NCI-H1105 treated with DMSO at 0.1 percent for 48 hours (cell line): ENCODE measurements around the gene SEMA5B.
A peak's percentile ranks its signal among the peaks of the same experiment; 100 is the strongest.

Experiments
- DNase-seq: peaks from one replicate; lab custom pipeline; 2025; lab: John Stamatoyannopoulos, UW

SEMA5B gene

DNA sequence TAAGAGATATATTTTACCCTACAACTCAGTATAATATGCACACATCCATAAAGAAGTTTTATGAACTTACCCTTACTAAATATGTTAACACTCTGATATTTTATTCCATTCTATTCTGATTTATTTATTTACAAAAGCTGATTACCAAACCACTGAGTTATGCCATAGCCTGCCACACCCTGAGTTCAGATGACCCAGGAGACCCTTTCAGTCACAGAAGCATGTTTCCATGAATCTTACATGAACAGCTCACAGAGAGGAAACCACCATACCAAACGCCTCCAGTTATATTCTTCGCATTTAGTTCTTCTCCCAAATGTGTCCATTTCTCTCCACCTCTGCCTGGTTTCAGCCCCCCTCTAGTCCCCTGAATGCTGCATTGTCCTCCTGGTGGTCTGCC, 103.5 kb downstream of the SEMA5B start:
- no peak for DNase-seq

DNA sequence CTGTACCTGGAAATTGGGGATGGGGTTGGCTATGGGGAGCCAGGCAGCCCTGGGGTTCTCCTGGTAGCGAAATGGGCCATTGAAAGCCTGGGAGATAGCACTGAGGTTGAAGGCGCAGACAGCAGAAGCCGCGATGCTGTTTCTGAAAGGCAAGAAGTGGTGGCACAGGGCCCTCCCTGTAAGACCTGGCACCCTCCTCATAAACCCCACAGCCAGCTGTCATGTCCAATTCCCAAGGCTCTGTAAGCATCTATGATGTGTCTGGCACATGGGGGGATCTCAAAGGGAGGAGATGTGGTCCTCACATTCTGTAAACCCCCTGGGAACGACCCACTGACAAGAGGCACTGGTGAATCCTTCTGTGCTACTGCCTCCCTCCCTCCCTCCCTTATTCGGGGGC, 104.0 kb downstream of the SEMA5B start:
- DNase-seq: no peak

DNA sequence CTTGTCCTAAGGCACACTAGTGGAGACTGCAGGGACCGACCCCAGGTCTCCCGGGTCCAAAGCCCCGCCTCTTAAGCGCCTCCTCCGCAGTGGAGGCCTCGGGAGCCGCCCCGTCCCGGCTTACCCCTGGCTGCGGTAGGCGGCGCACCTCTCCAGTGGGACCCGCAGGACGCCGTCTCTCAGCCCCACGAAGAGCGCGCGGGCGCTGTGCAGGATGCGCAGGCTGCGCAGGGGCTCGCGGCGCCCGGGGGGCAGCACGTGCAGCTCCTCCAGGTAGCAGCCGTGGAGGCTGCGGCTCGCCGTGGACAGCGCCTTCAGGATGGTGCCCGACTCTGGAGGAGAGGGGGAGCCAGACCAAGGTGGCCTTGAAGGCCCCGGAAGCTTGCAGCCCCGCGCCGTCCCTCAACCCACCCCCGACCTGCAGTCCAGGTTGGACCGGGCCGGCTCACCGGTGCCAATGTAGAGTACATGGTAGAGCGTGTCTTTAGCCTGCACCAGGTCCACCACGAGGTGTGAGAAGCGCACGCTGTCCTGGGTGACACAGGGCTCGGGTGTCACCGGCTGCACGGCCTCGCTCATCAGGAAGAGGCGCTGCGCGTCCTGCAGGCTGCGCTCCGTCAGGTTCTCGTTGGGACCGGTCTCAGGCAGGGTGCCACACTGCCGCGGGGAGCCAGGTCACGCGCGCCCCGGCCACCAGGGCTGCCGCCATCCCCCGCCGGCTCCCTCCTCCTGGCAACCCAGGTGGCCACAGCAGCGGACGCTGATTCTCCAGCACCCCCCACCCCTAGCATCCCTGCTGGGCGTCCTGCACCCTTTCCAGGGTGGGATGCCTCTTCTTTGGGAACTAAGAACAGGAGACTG, 105.5 kb downstream of the SEMA5B start:
- DNase-seq: peak; percentile 68

DNA sequence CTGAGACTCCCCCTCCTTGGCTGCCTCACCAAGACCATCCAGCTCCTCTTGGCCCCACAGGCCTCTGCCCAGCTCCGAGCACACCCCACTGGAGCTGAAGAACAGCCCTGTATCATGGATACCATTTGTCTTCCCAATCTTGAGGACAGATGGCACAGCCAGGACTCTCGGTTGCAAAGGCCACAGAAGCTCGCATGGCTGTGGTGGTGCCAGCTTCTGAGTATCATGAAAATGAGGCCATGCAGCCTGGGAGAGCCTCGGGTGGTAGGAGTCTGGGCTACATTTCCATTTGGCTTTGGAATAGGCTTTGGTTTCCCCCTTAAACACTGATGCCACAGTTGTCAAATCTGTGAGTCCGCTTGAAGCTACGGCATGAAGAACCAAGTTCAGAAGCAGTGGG, 106.6 kb downstream of the SEMA5B start:
- DNase-seq: no peak

DNA sequence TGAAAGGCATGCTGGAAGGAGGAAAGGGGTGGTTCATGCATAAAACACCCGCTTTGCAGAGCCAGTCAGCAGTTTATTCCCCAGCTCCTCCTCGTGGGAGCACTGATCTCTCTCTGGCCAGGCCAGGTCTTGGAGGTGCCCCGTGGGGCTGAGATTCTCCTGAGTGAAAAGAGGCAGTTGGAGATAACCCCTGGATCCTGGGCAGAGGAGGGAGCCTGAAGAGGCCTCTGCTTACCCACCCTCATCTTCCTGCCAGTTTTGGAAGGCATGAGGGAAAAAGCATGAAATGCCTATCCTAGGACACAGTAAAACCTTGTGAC, 108.3 kb downstream of the SEMA5B start:
- DNase-seq: no peak

DNA sequence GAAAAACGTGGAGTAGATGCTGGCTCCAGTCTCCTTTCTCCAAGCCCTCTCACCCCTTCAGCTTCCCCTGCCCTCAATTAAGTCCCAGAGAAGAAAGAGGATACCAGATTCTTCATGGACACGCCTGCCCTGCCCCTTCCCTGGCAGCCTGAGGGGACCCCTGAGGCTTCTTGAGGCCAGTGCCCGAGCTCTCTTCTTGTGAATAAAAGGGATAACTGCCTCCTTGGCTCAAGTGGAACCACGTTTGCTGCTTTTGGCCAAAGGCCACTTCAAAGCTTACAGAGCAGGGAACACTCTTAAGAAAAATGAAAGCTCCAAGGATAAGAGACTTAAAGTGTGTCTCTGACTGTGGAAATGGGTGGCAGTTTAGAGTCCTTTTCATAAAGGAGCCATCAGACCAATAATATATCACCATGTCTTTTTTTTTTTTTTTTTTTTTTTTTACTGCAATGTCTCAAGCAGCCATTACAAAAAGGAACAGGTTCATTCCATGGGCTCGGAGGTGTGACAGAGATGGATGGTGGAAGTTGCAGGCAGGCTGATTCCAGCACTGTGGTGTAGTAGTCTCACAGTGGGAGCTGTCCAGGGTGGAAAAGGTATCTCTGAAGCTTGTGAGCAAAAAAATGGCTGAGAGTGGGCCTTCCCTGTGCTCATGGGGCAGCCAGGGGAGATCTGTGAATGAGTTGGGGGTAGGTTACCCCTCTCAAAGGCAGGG, 108.8 kb downstream of the SEMA5B start:
- no peak for DNase-seq

DNA sequence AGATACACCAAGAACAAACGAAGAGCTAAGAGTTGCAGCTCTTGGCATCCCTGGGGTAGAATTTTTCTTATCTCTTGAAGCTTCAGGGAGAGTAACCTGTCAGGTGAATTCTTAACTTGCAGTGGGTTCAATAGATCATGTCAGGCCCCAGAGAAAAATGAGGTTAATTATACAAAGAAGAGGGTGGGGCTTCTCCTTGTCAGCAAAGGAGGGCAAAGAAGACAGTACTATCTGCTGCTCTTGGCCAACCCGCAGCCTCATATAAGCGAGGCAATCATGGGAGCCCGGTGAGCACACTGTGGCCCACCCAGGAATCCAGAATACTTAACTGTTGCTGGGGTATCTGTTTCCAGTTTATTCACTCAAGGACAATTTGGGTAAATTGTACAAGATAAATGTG, 110.2 kb downstream of the SEMA5B start:
- DNase-seq: no peak

DNA sequence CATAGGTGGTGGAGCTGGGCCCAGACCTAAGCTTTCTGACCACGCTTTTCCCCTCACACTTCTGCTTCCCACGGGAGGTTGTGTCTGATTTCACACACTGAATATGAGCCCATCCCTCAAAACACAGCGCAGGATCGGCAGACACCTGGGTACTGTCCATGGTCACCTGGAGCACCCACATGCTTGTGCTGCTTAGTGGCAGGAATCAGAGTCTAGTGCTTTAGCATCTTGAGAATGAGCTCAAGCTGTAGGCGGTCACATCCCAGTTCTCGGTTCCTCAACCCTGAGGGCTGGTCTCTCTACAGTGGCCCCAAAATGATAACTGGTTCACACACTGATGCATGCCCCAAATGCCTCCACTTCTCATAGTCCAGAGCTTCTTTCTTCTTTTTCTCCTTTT, 111.0 kb downstream of the SEMA5B start:
- no peak for DNase-seq

DNA sequence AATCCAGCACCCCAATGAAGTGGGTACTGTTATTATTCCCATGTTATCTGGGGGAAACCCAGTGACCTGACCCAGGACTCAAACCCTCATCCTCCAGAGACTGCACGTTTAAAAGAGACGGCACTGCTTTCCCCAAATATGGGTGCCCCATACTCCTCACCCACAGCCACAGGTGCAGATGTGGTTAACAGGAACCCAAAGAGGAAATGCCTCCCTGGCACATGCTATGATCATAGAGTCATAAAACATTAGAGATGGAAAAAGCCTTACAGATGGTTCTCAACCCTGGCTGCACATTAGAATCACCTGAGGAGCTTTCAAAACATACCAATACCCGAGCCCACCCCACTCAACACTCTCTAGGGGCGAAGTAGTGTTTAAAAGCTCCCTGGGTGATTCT, 111.5 kb downstream of the SEMA5B start:
- DNase-seq: no peak

DNA sequence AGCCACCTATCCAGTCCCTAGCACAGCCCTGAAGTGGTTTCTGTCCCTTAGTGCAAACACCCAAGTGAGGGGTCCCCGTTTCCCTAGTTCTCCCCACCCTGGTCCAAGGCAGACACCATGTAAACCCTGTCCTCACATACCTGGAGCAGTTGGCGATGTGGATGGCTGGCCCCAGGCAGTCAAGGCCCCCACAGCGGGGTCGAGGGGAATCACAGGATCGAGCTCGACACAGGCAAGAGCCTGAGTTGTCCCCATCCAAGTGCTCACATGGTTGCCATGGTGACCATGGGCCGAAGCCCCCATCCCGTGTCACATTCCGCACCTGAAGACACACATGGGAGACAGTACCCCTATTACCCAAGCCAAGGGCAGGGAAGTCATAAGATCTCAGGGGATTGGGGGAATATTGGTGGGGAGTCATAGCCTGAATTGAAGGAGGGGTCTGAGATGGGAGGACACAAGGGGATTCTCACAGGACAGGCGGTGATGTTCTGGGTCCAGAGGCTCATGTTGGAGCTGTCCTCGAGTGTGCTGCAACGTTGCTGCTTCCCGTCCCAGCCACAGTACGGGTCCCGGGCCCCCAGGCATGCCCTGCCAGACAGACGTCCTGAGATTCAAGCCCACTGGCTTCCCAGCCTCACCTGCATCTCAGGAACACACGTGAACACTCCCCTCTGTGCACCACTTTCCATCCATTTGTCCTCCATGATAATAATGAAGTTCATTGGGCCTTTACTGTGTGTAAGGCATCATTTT, 112.1 kb downstream of the SEMA5B start:
- DNase-seq: no peak

DNA sequence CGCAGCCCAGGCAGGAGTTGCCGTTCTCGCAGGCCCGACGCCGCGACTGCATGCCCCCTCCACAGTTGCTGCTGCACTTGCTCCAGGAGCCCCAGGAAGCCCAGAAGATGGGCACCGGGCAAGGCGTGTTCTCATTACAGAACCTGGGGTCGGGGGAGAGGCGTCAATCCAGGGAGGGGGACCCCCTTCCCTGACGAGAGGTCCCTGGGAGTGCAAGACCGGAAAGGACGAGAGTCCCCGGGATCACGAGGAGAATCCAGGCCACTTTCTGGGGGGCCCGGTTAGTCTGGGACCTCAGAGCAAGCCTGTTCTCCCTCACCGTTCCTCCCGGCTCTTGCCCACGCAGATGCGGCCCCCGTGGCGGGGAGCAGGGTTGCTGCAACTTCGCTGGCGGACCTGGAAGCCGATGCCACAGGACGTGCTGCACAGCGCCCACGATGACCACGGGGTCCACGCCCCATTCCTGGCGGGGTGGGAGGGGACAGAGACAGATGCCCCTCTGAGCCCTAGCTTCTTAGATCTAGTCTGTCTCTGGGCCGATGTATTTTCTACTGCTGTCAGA, 113.9 kb downstream of the SEMA5B start:
- DNase-seq: no peak

DNA sequence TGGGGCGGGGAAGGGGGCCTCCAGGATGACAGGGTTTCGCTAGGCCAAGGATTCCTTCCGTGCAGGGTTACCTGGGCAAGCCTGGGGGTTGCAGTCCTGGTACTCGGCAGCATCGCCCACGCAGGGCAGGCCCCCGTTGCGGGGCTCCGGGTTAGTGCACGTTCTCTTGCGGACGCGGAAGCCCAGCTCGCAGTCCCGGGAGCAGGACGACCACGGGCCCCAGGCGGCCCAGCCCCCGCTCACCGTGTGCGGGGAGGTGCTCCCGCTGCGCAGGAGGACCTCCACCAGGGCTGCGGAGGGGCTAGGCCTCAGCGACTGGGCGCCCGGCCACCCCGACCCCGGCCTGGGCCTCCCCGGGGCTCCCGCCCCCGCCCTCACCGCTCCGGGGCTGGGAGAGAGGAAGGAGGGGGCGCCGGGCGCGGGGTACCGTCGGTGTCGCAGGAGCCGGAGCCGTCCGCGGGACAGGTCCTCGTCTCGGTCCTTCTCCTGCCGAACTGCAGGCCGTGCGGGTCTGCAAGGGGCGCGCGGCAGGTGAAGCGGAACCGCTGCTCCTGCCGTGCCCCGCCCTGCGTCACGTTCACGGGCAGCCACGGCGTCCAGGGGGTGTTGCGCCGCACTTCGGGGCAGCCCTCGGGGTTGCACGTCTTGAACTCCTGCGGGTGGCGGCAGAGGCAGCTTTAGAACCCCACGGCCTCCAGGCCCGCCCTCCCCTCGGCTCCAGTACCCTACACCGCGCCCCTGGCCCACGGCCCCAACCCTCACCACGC, 114.6 kb downstream of the SEMA5B start:
- no peak for DNase-seq

DNA sequence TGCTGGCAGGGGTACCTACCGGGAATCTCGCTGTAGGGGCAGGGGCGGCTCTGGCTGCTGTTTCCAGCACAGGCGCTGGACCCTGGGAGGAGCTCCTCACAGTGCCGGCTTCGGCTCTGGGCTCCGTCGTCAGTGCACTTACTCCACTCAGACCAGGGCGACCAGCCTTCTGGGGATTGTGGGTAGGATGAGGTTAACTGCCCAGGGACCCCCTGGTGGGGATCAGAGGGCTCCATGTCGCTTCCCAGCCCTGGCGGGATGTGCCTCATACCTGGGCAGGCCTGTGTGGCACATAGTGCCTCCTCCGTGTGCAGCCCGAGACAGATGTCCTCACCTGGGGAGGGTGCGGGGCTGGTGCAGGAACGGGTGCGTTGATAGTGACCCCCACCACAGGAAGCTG, 115.7 kb downstream of the SEMA5B start:
- no peak for DNase-seq

DNA sequence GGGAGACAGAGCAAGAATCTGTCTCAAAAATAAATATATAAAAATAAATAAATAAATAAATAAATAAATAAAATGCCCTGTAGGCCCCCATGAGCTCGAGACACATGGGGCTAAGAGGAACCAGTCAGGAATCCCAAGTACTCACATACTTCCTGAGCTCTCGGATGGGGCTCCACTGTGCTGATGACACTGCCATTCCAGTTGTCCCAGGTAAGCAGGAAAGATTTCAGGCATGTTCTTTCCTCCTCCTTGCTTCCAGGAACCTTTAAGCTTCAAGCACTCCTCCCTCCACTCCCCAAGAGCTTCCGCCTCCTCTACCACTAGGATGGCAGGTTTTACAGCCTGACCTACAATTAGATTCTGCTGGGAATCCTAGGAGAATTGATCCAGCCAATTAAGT, 119.3 kb downstream of the SEMA5B start:
- DNase-seq: no peak

DNA sequence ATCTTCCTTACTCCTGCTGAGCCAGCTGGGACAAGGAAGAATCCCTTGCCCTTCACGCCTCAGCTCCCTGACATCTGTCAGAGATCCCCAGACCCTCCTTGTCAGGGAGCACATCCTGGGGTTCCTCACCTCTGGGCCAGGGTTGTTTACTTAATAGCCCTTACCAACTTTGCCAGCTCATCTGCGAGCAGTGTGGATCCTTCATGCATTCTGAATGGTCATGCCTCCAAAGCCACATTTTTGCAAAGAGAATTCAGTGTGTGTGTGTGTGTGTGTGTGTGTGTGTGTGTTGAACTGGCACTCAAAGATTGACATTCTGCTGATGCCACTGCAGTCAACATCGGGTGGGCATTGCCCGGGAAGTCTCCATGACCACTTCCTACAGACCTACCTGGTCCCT, 120.1 kb downstream of the SEMA5B start:
- DNase-seq: no peak

DNA sequence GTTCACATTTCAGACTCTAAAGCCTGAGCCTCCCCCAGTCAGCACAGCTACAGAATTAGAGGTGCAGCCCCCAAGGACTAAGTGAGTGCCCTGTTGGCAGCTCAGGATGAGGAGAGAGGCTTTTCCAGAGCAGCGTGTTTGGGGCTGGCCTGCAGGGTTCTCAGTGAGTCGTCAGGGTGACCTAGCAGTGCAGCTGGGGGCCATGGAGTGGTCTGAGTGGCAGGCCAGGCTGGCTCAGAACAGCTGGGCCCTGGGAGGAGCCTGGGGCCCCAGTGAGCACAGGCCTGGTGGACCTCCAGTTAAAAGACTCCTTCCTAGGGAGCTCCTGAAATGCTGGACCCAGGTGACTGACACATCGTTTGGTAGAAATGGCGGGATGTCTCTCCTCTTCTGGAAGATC, 124.4 kb downstream of the SEMA5B start:
- no peak for DNase-seq

DNA sequence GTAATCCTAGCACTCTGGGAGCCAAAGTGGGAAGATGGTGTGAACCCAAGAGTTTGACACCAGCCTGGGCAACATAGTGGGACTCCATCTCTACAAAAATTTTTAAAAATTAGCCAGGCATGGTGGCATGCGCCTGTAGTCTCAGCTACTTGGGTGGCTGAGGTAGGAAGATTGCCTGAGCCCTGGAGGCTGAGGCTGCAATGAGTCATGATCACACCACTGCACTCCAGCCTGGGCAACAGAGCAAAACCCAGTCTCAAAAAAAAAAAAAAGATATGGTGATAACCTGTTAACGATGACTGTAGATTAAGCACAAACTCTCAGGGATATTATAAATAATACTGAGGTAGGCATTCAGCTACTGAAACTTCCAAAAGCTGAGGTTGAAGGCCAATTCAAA, 125.2 kb downstream of the SEMA5B start:
- DNase-seq: no peak

DNA sequence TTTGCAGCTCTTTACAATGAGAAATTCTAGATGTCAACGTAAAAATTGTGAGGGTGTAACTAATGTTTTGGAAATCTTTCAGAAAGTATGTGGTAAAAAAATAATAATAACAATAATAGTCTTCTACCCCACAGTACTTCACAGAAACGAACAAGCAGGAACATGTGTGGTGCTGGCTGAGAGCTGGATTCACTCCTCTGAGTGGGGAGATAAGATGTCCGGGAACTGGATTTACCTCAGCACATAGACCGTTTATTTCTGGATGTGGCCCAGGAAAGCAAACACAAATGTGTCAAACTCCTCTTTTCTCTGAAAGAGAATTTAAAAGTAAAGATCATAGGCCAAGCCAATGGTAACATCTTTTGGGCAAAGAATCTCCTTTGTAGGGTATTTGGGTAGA, 129.3 kb downstream of the SEMA5B start:
- no peak for DNase-seq

DNA sequence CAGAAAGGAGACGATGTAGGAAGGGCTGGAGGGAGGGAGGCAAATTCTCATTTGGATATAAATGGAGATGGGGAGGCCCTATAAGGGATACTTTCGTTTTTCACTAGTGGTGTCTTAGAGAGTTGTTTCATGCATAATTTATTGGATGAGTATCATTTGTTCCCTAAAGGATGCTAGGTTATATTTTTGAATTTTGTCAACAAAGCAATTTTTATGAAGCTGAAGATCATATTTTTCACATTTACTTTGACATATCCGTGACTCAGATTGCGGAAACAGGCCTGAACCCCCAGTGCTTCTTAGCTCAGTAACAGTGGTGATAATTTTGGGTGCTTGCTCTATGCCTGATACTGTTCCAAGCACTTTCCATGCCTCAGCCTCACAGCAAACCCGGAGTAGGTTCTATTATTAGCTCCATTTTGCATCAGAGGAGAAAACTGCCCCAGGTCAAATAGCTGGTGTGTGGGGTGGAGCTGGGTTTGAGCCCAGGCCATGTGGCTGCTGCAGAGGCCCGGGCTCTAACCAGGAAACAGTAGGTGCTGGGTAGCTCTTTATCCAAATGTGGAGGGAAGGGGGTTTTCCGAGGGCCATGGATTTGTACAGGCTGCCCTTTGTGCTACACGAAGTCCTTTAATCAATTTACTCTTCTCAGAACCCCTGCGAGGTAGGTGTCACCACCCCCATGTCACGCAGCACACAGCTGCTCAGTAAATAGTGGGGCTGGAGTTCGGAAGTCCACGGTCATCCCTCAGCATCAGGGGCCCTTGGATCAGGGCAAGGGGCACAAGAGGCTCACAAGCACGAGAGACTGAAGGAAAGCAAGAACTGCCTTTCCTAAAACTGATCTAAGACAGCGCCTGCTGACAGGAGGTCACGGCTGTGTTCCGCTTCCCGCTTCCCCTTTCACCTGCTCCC, 133.6 kb downstream of the SEMA5B start:
- DNase-seq: no peak

DNA sequence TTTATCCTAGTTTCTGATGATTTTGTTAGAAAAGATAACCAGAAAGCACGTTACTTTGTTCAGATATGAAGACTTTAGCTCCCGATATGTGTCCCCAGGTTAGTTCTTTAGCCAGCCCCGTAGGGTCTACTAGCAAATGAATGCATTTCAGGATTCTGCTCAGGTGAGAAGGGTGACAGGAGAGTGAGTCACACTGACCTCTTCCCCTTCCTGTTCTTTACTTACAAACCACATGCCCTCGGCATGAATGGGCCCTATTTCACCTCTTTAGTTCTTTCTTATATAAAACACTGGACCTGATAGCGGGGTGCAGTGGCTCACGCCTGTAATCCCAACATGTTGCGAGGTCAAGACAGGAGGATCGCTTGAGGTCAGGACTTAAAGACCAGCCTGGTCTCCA, 134.3 kb downstream of the SEMA5B start:
- no peak for DNase-seq
